KMS-11 (cell line): Measurements from ENCODE around the gene CEMIP.

Experiments
- H2AFZ ChIP-seq: fragments of 200-600 bp; sonication (generic); 2 replicates; pipeline ENCODE4 v1.6.1; 2016; ENCODE audit warnings: antibody characterized with exemption, mixed run types, low read depth
- H3K27ac ChIP-seq: fragments of 200-600 bp; sonication (generic); 2 replicates; pipeline ENCODE4 v1.6.1; 2016; ENCODE audit warnings: mild to moderate bottlenecking, mixed run types
- H3K27me3 ChIP-seq: fragments of 200-600 bp; sonication (generic); 2 replicates; pipeline ENCODE4 v1.6.1; 2017; ENCODE audit warnings: mild to moderate bottlenecking, low read depth, mixed run types, moderate library complexity; ENCODE audit not compliant: insufficient read depth
- H3K36me3 ChIP-seq: fragments of 200-600 bp; sonication (generic); 2 replicates; pipeline ENCODE4 v1.6.1; 2017; ENCODE audit warnings: mild to moderate bottlenecking, mixed run types; ENCODE audit not compliant: insufficient read depth
- H3K4me1 ChIP-seq: fragments of 200-600 bp; sonication (generic); 2 replicates; pipeline ENCODE4 v1.6.1; 2016; ENCODE audit warnings: mild to moderate bottlenecking, low read depth, mixed run types; ENCODE audit not compliant: poor library complexity, severe bottlenecking
- H3K4me2 ChIP-seq: fragments of 200-600 bp; sonication (generic); 2 replicates; pipeline ENCODE4 v1.7.0; 2016; ENCODE audit warnings: mild to moderate bottlenecking, mixed run types
- H3K4me3 ChIP-seq: fragments of 200-600 bp; sonication (generic); IDR thresholded peaks from 2 replicates; pipeline ENCODE4 v1.6.1; 2017; ENCODE audit warnings: low read depth, low read length, mixed read lengths; ENCODE audit not compliant: insufficient read depth
- H3K79me2 ChIP-seq: fragments of 200-600 bp; sonication (generic); 2 replicates; pipeline ENCODE4 v1.6.1; 2016; ENCODE audit warnings: low read depth, mixed run types; ENCODE audit not compliant: insufficient read depth
- H3K9ac ChIP-seq: fragments of 200-600 bp; sonication (generic); 2 replicates; pipeline ENCODE4 v1.6.1; 2016; ENCODE audit warnings: mild to moderate bottlenecking, mixed run types
- H4K20me1 ChIP-seq: fragments of 200-600 bp; sonication (generic); 2 replicates; pipeline ENCODE4 v1.6.1; 2016; ENCODE audit warnings: mild to moderate bottlenecking, mixed run types; ENCODE audit not compliant: insufficient read depth
- CTCF ChIP-seq: fragments of 200-600 bp; sonication (generic); conservative IDR thresholded peaks from 2 replicates; pipeline ENCODE4 v1.6.1; 2017; ENCODE audit warnings: low read depth, mild to moderate bottlenecking, antibody characterized with exemption, low read length, moderate library complexity, mixed read lengths

Gene CEMIP

GRCh38 chr15:80778964-80779657, at the start of gene CEMIP:
Gene CEMIP, plus strand, starts transcription at chr15:80779370. Its CDS starts 94,510 bp downstream, at chr15:80873880.
- Histone ChIP-seq H3K9ac (no peak within 1 kb of the TSS), H3K4me2 (peak within 1 kb of the TSS; percentile 56), H3K27ac (no peak within 1 kb of the TSS), H3K27me3 (no peaks in the 10 kb centered on the region), H3K79me2 (no peaks in the 10 kb centered on the region), H2AFZ (peak within 1 kb of the TSS; percentile 65), H4K20me1 (no peaks in the 10 kb centered on the region), H3K4me1 (no peaks in the 10 kb centered on the region), H3K36me3 (no peaks in the 10 kb centered on the region), H3K4me3 (no peak within 1 kb of the TSS)
- TF ChIP-seq CTCF, result peak; percentile 56

- Histone ChIP-seq H3K4me2 (no peak overlapping the region), H3K4me1 (no peaks in the 10 kb centered on the region), H3K36me3 (no peaks in the 10 kb centered on the region), H3K27ac (no peak overlapping the region), H3K79me2 (peaks cover 4% of the 10 kb centered on the region; the same call in 1 of the 2 replicates), H3K4me3 (no peak overlapping the region), H3K9ac (no peak overlapping the region), H3K27me3 (no peaks in the 10 kb centered on the region), H4K20me1 (no peaks in the 10 kb centered on the region), H2AFZ (no peak overlapping the region)
- TF ChIP-seq CTCF, result no peak
Measured at GRCh38 chr15:80730387-80730786, 48.8 kb upstream of the CEMIP start.

GRCh38 chr15:80730926-80731325, 48.2 kb upstream of the CEMIP start:
- no peaks in the 10 kb centered on the region for H3K4me1 ChIP-seq
- no peak overlapping the region for H3K4me2 ChIP-seq
- H3K4me3 ChIP-seq, result no peak overlapping the region
- no peak overlapping the region for H3K9ac ChIP-seq
- H3K79me2 ChIP-seq, result peaks cover 4% of the 10 kb centered on the region; the same call in 1 of the 2 replicates
- no peaks in the 10 kb centered on the region for H3K36me3 ChIP-seq
- no peaks in the 10 kb centered on the region for H4K20me1 ChIP-seq
- H3K27me3 ChIP-seq, result no peaks in the 10 kb centered on the region
- no peak for TF ChIP-seq CTCF
- no peak overlapping the region for H2AFZ ChIP-seq
- H3K27ac ChIP-seq, result no peak overlapping the region

- no peaks in the 10 kb centered on the region for H3K36me3 ChIP-seq
- H3K27me3 ChIP-seq, result no peaks in the 10 kb centered on the region
- no peak for TF ChIP-seq CTCF
- H3K4me1 ChIP-seq, result no peaks in the 10 kb centered on the region
- peaks cover 4% of the 10 kb centered on the region; the same call in 1 of the 2 replicates for H3K79me2 ChIP-seq
- no peaks in the 10 kb centered on the region for H4K20me1 ChIP-seq
- H3K27ac ChIP-seq, result no peak overlapping the region
- no peak overlapping the region for H2AFZ ChIP-seq
- H3K4me2 ChIP-seq, result no peak overlapping the region
- no peak overlapping the region for H3K4me3 ChIP-seq
- H3K9ac ChIP-seq, result no peak overlapping the region
Measured at GRCh38 chr15:80732167-80732566, 47.0 kb upstream of the CEMIP start.
